Measurements from ENCODE around the gene SRA1. TPM values are rescaled to one million over a fixed set of nuclear protein-coding genes. Genes with fewer than 3 reads are reported as not detected.

Gene SRA1
- total and polyA plus RNA-seq, 7 donors, result 17.8 to 48.3 (median 30.5) TPM

DNA sequence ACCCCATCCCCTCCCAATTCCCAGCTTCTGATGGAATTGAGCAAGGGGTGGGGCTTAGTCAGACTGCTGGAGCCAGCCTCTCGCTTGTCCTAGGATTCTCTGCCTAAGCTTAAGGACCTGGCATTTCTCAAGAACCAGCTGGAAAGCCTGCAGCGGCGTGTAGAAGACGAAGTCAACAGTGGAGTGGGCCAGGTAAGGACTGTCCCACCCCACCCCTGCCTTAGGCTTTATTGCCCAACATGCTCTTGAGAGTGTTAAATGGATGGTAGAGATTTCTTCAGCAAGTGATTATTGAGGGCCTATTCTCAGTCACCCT is 8.5 kb upstream of the SRA1 start:
- peaks cover 5 to 46% (median 18%) of the 10 kb centered on the region in 4 donors for H3K36me3 ChIP-seq
- DNase-seq, result no peak
- H3K27me3 ChIP-seq, result no peaks in the 10 kb centered on the region
- TF ChIP-seq POLR2AphosphoS5 (IDR thresholded peaks at IDR 0.05) (no peak), POLR2A (IDR thresholded peaks at IDR 0.05) (no peak), EP300 (IDR thresholded peaks at IDR 0.05) (no peak)
- TF ChIP-seq, protein P1, sequence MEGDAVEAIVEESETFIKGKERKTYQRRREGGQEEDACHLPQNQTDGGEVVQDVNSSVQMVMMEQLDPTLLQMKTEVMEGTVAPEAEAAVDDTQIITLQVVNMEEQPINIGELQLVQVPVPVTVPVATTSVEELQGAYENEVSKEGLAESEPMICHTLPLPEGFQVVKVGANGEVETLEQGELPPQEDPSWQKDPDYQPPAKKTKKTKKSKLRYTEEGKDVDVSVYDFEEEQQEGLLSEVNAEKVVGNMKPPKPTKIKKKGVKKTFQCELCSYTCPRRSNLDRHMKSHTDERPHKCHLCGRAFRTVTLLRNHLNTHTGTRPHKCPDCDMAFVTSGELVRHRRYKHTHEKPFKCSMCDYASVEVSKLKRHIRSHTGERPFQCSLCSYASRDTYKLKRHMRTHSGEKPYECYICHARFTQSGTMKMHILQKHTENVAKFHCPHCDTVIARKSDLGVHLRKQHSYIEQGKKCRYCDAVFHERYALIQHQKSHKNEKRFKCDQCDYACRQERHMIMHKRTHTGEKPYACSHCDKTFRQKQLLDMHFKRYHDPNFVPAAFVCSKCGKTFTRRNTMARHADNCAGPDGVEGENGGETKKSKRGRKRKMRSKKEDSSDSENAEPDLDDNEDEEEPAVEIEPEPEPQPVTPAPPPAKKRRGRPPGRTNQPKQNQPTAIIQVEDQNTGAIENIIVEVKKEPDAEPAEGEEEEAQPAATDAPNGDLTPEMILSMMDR (IDR thresholded peaks at IDR 0.05), result no peak
- 81 to 82% methylated on average over 4 of the region's 4 CpGs for WGBS, 2 donors
- no peaks in the 10 kb centered on the region for H3K9me3 ChIP-seq
- H3K4me1 ChIP-seq, result peaks cover 0 to 62% (median 48%) of the 10 kb centered on the region in 4 donors
- H3K4me3 ChIP-seq, result peak overlapping the region in 1 of 4 donors; percentile 73
- peak overlapping the region in 2 of 4 donors; percentile 96 to 97 for H3K27ac ChIP-seq
- intact Hi-C loops (cut with DNase I), result loop anchor here (2.0 kb wide), 1 partner anchor 73 kb away; the partner anchor contains the start of gene TMCO6

DNA sequence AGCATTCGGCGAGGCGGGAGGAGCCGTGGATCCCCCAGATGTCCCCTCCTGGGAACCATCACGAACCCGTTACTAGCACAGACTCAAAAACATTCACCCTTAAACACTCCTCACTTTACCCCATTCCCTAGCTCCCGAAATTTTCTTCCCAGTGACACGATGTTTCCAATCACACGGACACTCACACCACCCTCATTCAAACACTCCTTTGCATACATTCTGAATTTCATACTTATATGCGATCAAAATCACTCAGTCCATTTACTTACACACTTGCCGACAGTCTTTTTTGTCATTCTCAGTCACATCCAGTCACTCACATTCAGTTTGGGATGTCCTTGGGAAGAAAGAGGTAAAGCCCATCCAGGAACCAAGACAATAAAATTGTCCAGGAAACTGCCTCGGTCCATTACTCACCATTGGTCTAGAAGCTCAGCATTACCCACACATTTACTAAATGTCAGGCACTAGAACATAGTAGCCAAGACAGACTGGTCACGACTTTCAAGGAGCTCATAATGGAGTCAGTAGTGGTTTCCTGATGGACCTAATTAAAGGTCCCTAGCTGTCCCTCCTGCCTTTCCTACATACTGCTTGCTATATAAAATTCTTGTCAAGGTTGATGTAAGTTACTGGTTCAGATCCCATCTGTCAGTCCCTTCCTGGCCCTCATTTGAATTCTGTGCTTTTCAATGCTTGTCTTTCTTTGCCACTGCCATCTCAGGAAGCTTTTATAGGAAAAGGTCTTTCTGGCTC is 7.9 kb upstream of the SRA1 start:
- DNase-seq, result no peak
- TF ChIP-seq POLR2A (IDR thresholded peaks at IDR 0.05) (no peak), POLR2AphosphoS5 (IDR thresholded peaks at IDR 0.05) (no peak), EP300 (IDR thresholded peaks at IDR 0.05) (no peak)
- TF ChIP-seq, protein P1 (IDR thresholded peaks at IDR 0.05), result no peak
- Histone ChIP-seq H3K4me3 (peak overlapping the region; percentile 60 to 81 (median 74)), H3K9me3 (no peaks in the 10 kb centered on the region), H3K36me3 (peaks cover 5 to 46% (median 18%) of the 10 kb centered on the region in 4 donors), H3K27ac (peak overlapping the region; percentile 92 to 97 (median 96)), H3K27me3 (no peaks in the 10 kb centered on the region), H3K4me1 (peaks cover 0 to 59% (median 48%) of the 10 kb centered on the region in 4 donors)
- intact Hi-C loops (cut with DNase I), result loop anchor here (2.0 kb wide), 1 partner anchor 74 kb away; the partner anchor contains the start of gene TMCO6
- 2 to 6% methylated on average over 13 of the region's 13 CpGs for WGBS, 2 donors

DNA sequence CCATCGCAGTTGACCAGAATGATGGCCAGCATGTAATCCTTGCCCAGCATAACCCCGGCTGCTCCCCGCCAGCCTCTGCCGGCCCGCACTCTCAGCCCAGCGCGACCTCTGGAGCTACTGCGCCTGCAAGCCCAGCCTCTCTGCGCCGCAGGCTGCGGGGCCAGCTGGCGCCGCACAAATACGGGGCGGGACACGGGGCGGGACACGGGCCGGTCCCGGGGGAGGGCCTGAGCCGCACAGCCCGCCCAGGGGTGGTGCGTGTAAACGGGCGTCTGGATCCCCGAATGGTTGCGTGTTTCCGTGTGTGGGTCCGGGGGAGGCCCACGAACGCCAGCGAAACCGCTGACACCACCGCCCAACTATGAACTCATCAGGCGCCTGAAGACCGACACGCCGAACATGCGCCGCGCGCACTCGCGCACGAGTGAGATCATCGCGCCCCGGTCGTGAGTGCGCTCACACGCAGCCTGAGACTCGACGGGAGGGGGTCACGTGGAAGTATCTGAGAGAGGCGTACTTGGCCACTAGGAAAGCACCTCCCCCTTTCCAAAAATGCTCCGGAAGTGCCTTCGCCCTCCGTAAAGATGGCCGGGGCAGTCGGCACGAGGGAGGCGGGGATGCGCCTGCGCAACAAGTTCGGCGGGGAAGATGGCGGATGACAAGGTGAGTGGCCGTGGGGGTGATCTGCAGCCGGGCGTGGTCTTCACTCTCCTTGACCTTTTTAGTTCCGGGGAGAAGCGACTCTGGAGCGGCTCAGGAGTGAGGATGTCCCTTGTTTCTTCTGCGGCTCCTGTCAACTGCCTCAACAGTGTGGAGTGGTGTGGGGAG is 7.1 kb upstream of the SRA1 start, which contains the start of the genes APBB3 and SLC35A4:
Gene APBB3, minus strand, starts transcription at position 403 of the 828 bp plus-strand sequence. Its CDS starts 353 bp downstream, at position 50.
Gene SLC35A4, plus strand, starts transcription at position 633 of the 828 bp plus-strand sequence. CDS start 2,342 bp downstream, outside the sequence.
- Histone ChIP-seq H3K36me3 (peaks cover 5 to 47% (median 18%) of the 10 kb centered on the region in 4 donors), H3K9me3 (no peaks in the 10 kb centered on the region), H3K27me3 (no peaks in the 10 kb centered on the region), H3K4me1 (peaks cover 0 to 54% (median 46%) of the 10 kb centered on the region in 4 donors), H3K4me3 (peak within 1 kb of the TSS; percentile 60 to 81 (median 74)), H3K27ac (peak within 1 kb of the TSS; percentile 92 to 97 (median 96))
- peak; percentile 99 for DNase-seq
- intact Hi-C loops (cut with DNase I), result loop anchor here (2.0 kb wide), 1 partner anchor 74 kb away; the partner anchor contains the start of gene TMCO6
- 0 to 1% methylated on average over 74 of the region's 74 CpGs for WGBS, 2 donors
- TF ChIP-seq EP300 (IDR thresholded peaks at IDR 0.05), result peak in 2 of 4 donors; percentile 23 to 77
- TF ChIP-seq POLR2AphosphoS5 (IDR thresholded peaks at IDR 0.05), result peak; percentile 89 to 96 (median 94)
- TF ChIP-seq, protein P1 (IDR thresholded peaks at IDR 0.05), result no peak
- peak; percentile 86 to 88 for TF ChIP-seq POLR2A (IDR thresholded peaks at IDR 0.05)

DNA sequence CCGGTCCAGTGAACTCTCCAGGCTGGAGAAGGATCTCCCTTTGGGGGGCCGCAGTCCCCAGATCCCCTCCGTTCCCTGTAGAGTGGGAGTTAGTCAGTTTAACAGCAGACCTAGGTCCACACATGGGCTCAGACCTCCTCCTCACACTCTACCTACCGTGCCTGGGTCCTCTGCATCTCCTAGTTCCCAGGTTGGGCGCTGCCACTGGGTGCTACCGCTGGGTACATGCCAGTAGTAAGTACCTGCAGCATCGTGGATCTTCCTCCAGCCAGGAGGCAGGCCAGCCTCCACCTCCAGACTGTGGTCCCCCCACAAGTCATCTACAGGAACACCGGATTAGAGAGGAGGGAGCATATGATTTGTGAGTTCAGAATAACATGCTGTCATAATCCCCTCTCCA is 6.3 kb upstream of the SRA1 start:
- Histone ChIP-seq H3K9me3 (no peaks in the 10 kb centered on the region), H3K27me3 (no peaks in the 10 kb centered on the region), H3K4me3 (peak overlapping the region; percentile 60 to 81 (median 74)), H3K36me3 (peaks cover 5 to 51% (median 18%) of the 10 kb centered on the region in 4 donors), H3K27ac (peak overlapping the region; percentile 92 to 97 (median 96)), H3K4me1 (peaks cover 0 to 50% (median 43%) of the 10 kb centered on the region in 4 donors)
- intact Hi-C loops (cut with DNase I), result loop anchor here (2.0 kb wide), 1 partner anchor 15 kb away; no protein-coding TSS in a partner anchor
- DNase-seq, result no peak
- 62 to 79% methylated on average over 8 of the region's 8 CpGs for WGBS, 2 donors
- TF ChIP-seq POLR2AphosphoS5 (IDR thresholded peaks at IDR 0.05) (no peak), POLR2A (IDR thresholded peaks at IDR 0.05) (no peak), EP300 (IDR thresholded peaks at IDR 0.05) (no peak)
- TF ChIP-seq, protein P1 (IDR thresholded peaks at IDR 0.05), result no peak
